ENCODE measurements around the gene KCNQ1. TPM values are rescaled to one million over a fixed set of nuclear protein-coding genes. Genes with fewer than 3 reads are reported as not detected.
A peak's percentile ranks its signal among the peaks of the same experiment; 100 is the strongest.

KCNQ1 gene, protein sequence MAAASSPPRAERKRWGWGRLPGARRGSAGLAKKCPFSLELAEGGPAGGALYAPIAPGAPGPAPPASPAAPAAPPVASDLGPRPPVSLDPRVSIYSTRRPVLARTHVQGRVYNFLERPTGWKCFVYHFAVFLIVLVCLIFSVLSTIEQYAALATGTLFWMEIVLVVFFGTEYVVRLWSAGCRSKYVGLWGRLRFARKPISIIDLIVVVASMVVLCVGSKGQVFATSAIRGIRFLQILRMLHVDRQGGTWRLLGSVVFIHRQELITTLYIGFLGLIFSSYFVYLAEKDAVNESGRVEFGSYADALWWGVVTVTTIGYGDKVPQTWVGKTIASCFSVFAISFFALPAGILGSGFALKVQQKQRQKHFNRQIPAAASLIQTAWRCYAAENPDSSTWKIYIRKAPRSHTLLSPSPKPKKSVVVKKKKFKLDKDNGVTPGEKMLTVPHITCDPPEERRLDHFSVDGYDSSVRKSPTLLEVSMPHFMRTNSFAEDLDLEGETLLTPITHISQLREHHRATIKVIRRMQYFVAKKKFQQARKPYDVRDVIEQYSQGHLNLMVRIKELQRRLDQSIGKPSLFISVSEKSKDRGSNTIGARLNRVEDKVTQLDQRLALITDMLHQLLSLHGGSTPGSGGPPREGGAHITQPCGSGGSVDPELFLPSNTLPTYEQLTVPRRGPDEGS
- total RNA-seq (10 to 100 TPM; 20.9 to 32.9 (median 24.0) TPM), total RNA-seq (2.4 to 32.1 (median 20.9) reads per million in 29 experiments)
- 5.7 TPM for total RNA-seq (2013)

DNA sequence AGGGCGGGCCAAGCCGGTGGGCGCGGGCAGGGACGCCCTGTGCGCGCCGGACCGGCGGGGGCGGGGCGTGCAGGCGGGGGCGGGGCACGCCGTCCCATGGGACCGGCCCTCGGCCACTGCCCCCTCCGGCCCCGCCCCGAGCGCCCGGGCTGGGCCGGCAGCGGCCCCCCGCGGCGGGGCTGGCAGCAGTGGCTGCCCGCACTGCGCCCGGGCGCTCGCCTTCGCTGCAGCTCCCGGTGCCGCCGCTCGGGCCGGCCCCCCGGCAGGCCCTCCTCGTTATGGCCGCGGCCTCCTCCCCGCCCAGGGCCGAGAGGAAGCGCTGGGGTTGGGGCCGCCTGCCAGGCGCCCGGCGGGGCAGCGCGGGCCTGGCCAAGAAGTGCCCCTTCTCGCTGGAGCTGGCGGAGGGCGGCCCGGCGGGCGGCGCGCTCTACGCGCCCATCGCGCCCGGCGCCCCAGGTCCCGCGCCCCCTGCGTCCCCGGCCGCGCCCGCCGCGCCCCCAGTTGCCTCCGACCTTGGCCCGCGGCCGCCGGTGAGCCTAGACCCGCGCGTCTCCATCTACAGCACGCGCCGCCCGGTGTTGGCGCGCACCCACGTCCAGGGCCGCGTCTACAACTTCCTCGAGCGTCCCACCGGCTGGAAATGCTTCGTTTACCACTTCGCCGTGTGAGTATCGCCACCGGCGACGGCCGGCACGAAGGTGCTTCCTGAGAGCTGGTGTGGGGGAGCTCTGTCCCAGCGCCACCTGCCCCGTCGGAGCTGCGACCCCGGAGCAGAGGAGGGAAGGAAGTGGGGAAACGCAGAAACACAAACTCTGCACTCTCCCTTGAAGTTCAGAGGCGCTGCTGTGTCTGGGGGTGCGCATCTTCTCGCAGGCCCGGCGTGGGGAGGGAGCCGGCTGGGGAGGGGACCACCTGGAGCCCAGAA lies at the start of gene KCNQ1:
Gene KCNQ1, plus strand, starts transcription at position 188 of the 925 bp plus-strand sequence. Its CDS starts 91 bp downstream, at position 279.
- Mint-ChIP-seq H3K9me3 (no peaks in the 10 kb centered on the region), H3K4me3 (peak within 1 kb of the TSS; percentile 88 to 94 (median 93)), H3K36me3 (no peaks in the 10 kb centered on the region), H3K4me1 (peaks cover 45 to 51% (median 46%) of the 10 kb centered on the region in 3 donors), H3K27ac (peak within 1 kb of the TSS; percentile 88 to 91), H3K27me3 (peaks cover 0 to 4% of the 10 kb centered on the region in 2 donors)
- Histone ChIP-seq H3K4me1 (ENCODE audit: control insufficient read depth in 1 of 2, extremely low read depth in 1 of 2, insufficient read depth in 2 of 2, low read length in 2 of 2) (peaks cover 19 to 56% of the 10 kb centered on the region in 2 experiments), H3K4me3 (ENCODE audit: control insufficient read depth in 1 of 2, extremely low read depth in 1 of 2, low read length in 1 of 2) (peak within 1 kb of the TSS; percentile 63 to 73), H3K27me3 (replicated peaks in 1 of 2; ENCODE audit: control insufficient read depth in 2 of 2, extremely low read depth in 1 of 2, insufficient read depth in 2 of 2, low read length in 1 of 2) (peaks cover 0 to 59% of the 10 kb centered on the region in 2 experiments), H3K36me3 (ENCODE audit: control insufficient read depth in 2 of 2, extremely low read depth in 1 of 2, insufficient read depth in 1 of 2, low read length in 1 of 2) (no peaks in the 10 kb centered on the region), H3K9me3 (no peaks in the 10 kb centered on the region), H3K27ac (ENCODE audit: low read length) (no peak within 1 kb of the TSS)
- peak; percentile 52 to 66 (median 58) for ATAC-seq (replicated peaks in 1 of 4)
- WGBS (ENCODE audit: insufficient coverage), result 1% methylated on average over 108 of the region's 116 CpGs
- DNase-seq, result peak in 8 of 35 experiments; percentile 14 to 58 (median 32)
- POLR2A ChIA-PET, result no interaction called here
- CTCF ChIA-PET, result interaction anchor here in 1 of 2 donors (0.8 kb wide), 1 partner anchor 139 kb away, joined by 4 read pairs; no protein-coding TSS in a partner anchor

DNA sequence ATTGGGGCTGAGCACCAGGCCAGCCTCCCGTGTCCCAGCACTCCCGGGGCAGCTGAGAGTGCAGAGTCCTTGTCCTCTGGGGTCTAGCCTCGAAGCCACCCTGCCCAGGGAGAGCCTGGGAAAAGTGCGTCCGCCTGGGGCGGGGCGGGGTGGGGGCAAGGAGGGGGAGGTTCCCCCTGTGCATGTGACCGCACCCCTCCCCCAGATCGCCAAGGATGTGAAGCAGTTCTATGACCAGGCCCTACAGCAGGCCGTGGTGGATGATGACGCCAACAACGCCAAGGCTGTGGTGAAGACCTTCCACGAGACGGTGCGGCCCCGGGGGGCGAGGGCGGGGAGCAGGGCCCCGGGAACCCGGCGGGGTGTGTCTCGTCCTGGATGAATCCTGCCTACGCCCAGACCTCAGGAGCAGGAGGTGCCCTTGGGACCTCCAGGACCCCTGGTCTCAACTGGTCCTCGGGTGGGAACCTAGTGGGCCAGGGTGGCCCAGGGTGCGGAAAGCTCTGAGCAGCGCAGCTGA lies 49.5 kb upstream of the KCNQ1 start:
- Mint-ChIP-seq H3K36me3 (peaks cover 6% of the 10 kb centered on the region), H3K27me3 (no peaks in the 10 kb centered on the region), H3K4me3 (no peak overlapping the region), H3K27ac (no peak overlapping the region), H3K9me3 (no peaks in the 10 kb centered on the region), H3K4me1 (peaks cover 3 to 11% (median 8%) of the 10 kb centered on the region in 3 donors)
- DNase-seq (no peak), ATAC-seq (replicated peaks in 1 of 4) (no peak)
- Histone ChIP-seq H3K36me3 (ENCODE audit: control insufficient read depth in 2 of 2, extremely low read depth in 1 of 2, insufficient read depth in 1 of 2, low read length in 1 of 2) (peaks cover 17 to 48% of the 10 kb centered on the region in 2 donors), H3K4me3 (ENCODE audit: control insufficient read depth in 1 of 2, extremely low read depth in 1 of 2, low read length in 1 of 2) (no peak overlapping the region), H3K9me3 (no peaks in the 10 kb centered on the region), H3K27me3 (replicated peaks in 1 of 2; ENCODE audit: control insufficient read depth in 2 of 2, extremely low read depth in 1 of 2, insufficient read depth in 2 of 2, low read length in 1 of 2) (no peaks in the 10 kb centered on the region), H3K27ac (ENCODE audit: low read length) (no peak overlapping the region), H3K4me1 (ENCODE audit: control insufficient read depth in 1 of 2, extremely low read depth in 1 of 2, insufficient read depth in 2 of 2, low read length in 2 of 2) (peaks cover 0 to 61% of the 10 kb centered on the region in 2 experiments)
- CTCF ChIA-PET, result no interaction called here
- 94% methylated on average over 15 of the region's 26 CpGs for WGBS (ENCODE audit: insufficient coverage)
- POLR2A ChIA-PET, result no interaction called here

DNA sequence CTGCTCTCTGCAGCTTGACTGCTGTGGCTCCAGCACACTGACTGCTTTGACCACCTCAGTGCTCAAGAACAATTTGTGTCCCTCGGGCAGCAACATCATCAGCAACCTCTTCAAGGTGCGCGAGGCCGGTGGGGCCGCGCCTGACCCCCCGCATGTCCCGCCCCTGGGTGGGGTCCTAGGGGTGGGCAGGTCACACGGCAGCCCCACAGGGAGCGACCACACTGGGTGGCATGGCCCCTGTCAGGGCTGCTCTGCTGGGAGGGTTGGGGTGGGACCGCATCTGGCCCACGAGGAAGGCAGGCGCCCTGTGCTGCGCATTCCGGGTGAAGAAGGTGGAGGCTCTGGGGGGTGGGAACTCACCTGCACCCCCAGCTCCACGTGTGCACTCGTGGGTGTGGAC lies 49.0 kb upstream of the KCNQ1 start:
- Mint-ChIP-seq H3K36me3 (peaks cover 6% of the 10 kb centered on the region), H3K9me3 (no peaks in the 10 kb centered on the region), H3K4me3 (no peak overlapping the region), H3K27me3 (no peaks in the 10 kb centered on the region), H3K4me1 (peaks cover 3 to 7% (median 7%) of the 10 kb centered on the region in 3 donors), H3K27ac (no peak overlapping the region)
- ChIA-PET CTCF (no interaction called here), POLR2A (no interaction called here)
- Histone ChIP-seq H3K4me3 (ENCODE audit: control insufficient read depth in 1 of 2, extremely low read depth in 1 of 2, low read length in 1 of 2) (no peak overlapping the region), H3K27me3 (replicated peaks in 1 of 2; ENCODE audit: control insufficient read depth in 2 of 2, extremely low read depth in 1 of 2, insufficient read depth in 2 of 2, low read length in 1 of 2) (no peaks in the 10 kb centered on the region), H3K36me3 (ENCODE audit: control insufficient read depth in 2 of 2, extremely low read depth in 1 of 2, insufficient read depth in 1 of 2, low read length in 1 of 2) (peaks cover 17 to 45% of the 10 kb centered on the region in 2 donors), H3K4me1 (ENCODE audit: control insufficient read depth in 1 of 2, extremely low read depth in 1 of 2, insufficient read depth in 2 of 2, low read length in 2 of 2) (peaks cover 0 to 56% of the 10 kb centered on the region in 2 experiments), H3K9me3 (no peaks in the 10 kb centered on the region), H3K27ac (ENCODE audit: low read length) (no peak overlapping the region)
- WGBS (ENCODE audit: insufficient coverage), result 94% methylated on average over 15 of the region's 17 CpGs
- DNase-seq (no peak), ATAC-seq (replicated peaks in 1 of 4) (no peak)

DNA sequence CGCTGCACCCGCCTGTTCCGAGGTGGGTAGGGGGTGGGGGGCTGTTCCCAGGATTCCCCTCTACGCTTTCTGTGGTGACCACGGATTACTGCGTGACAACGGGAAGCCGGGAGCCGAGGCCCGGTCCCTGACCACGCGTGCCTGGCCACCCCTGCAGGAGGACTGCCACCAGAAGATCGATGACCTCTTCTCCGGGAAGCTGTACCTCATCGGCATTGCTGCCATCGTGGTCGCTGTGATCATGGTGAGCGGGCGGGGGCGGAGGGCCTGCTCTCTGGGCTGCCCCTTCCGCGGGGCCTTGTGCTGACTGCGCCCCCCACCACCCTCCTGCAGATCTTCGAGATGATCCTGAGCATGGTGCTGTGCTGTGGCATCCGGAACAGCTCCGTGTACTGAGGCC lies 48.3 kb upstream of the KCNQ1 start:
- H3K4me1 Mint-ChIP-seq, result peaks cover 6 to 10% (median 8%) of the 10 kb centered on the region in 3 donors
- Histone ChIP-seq H3K4me1 (ENCODE audit: control insufficient read depth in 1 of 2, extremely low read depth in 1 of 2, insufficient read depth in 2 of 2, low read length in 2 of 2) (peaks cover under 1 to 56% of the 10 kb centered on the region in 2 experiments), H3K27ac (ENCODE audit: low read length) (no peak overlapping the region), H3K36me3 (ENCODE audit: control insufficient read depth in 2 of 2, extremely low read depth in 1 of 2, insufficient read depth in 1 of 2, low read length in 1 of 2) (peaks cover 14 to 44% of the 10 kb centered on the region in 2 donors), H3K4me3 (ENCODE audit: control insufficient read depth in 1 of 2, extremely low read depth in 1 of 2, low read length in 1 of 2) (no peak overlapping the region), H3K27me3 (replicated peaks in 1 of 2; ENCODE audit: control insufficient read depth in 2 of 2, extremely low read depth in 1 of 2, insufficient read depth in 2 of 2, low read length in 1 of 2) (no peaks in the 10 kb centered on the region), H3K9me3 (no peaks in the 10 kb centered on the region)
- ChIA-PET CTCF (no interaction called here), POLR2A (no interaction called here)
- ATAC-seq (replicated peaks in 1 of 4) (no peak), DNase-seq (no peak)
- peaks cover 6% of the 10 kb centered on the region for H3K36me3 Mint-ChIP-seq
- 96% methylated on average over 24 of the region's 26 CpGs for WGBS (ENCODE audit: insufficient coverage)
- no peaks in the 10 kb centered on the region for H3K27me3 Mint-ChIP-seq
- H3K27ac Mint-ChIP-seq, result no peak overlapping the region
- H3K4me3 Mint-ChIP-seq, result no peak overlapping the region
- H3K9me3 Mint-ChIP-seq, result no peaks in the 10 kb centered on the region

DNA sequence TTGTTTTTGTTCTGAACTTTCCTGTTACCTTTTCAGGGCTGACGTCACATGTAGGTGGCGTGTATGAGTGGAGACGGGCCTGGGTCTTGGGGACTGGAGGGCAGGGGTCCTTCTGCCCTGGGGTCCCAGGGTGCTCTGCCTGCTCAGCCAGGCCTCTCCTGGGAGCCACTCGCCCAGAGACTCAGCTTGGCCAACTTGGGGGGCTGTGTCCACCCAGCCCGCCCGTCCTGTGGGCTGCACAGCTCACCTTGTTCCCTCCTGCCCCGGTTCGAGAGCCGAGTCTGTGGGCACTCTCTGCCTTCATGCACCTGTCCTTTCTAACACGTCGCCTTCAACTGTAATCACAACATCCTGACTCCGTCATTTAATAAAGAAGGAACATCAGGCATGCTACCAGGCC lies 47.8 kb upstream of the KCNQ1 start:
- H3K4me1 ChIP-seq (ENCODE audit: control insufficient read depth in 1 of 2, extremely low read depth in 1 of 2, insufficient read depth in 2 of 2, low read length in 2 of 2), result peaks cover 5 to 57% of the 10 kb centered on the region in 2 experiments

More for the DNA sequence above, 47.8 kb upstream of the KCNQ1 start:
- Histone ChIP-seq H3K27ac (ENCODE audit: low read length) (no peak overlapping the region), H3K36me3 (ENCODE audit: control insufficient read depth in 2 of 2, extremely low read depth in 1 of 2, insufficient read depth in 1 of 2, low read length in 1 of 2) (peaks cover 11 to 45% of the 10 kb centered on the region in 2 donors), H3K4me3 (ENCODE audit: control insufficient read depth in 1 of 2, extremely low read depth in 1 of 2, low read length in 1 of 2) (no peak overlapping the region), H3K27me3 (replicated peaks in 1 of 2; ENCODE audit: control insufficient read depth in 2 of 2, extremely low read depth in 1 of 2, insufficient read depth in 2 of 2, low read length in 1 of 2) (no peaks in the 10 kb centered on the region), H3K9me3 (no peaks in the 10 kb centered on the region)
- Mint-ChIP-seq H3K36me3 (peaks cover 6% of the 10 kb centered on the region), H3K4me3 (no peak overlapping the region), H3K27me3 (no peaks in the 10 kb centered on the region), H3K9me3 (no peaks in the 10 kb centered on the region), H3K27ac (no peak overlapping the region), H3K4me1 (peaks cover 10 to 15% (median 14%) of the 10 kb centered on the region in 3 donors)
- 98% methylated on average over 10 of the region's 12 CpGs for WGBS (ENCODE audit: insufficient coverage)
- no peak for ATAC-seq (replicated peaks in 1 of 4)
- POLR2A ChIA-PET, result no interaction called here
- DNase-seq, result no peak
- CTCF ChIA-PET, result no interaction called here

All from T-cell (primary cell).